IPS-15b (cell line): ENCODE data around the gene BLACAT1.

Experiments used
- H3K27me3 ChIP-seq: one replicate; pipeline ENCODE4 v1.6.1; 2013; ENCODE audit warnings: low read length; ENCODE audit not compliant: control insufficient read depth, insufficient read depth
- H3K36me3 ChIP-seq: one replicate; pipeline ENCODE4 v1.6.1; 2013; ENCODE audit warnings: low read length; ENCODE audit not compliant: control insufficient read depth, insufficient read depth
- H3K4me1 ChIP-seq: one replicate; pipeline ENCODE4 v1.6.1; 2013; ENCODE audit warnings: mild to moderate bottlenecking, low read length; ENCODE audit not compliant: control insufficient read depth, insufficient read depth
- H3K4me3 ChIP-seq: one replicate; pipeline ENCODE4 v1.5.1; 2013; ENCODE audit warnings: low read depth, low read length
- H3K9ac ChIP-seq: one replicate; pipeline ENCODE4 v1.6.1; 2013; ENCODE audit warnings: low read depth, mild to moderate bottlenecking, low read length
- H3K9me3 ChIP-seq: one replicate; pipeline ENCODE4 v1.6.1; 2013; ENCODE audit warnings: mild to moderate bottlenecking, low read length; ENCODE audit not compliant: control insufficient read depth, insufficient read depth

Gene BLACAT1

DNA sequence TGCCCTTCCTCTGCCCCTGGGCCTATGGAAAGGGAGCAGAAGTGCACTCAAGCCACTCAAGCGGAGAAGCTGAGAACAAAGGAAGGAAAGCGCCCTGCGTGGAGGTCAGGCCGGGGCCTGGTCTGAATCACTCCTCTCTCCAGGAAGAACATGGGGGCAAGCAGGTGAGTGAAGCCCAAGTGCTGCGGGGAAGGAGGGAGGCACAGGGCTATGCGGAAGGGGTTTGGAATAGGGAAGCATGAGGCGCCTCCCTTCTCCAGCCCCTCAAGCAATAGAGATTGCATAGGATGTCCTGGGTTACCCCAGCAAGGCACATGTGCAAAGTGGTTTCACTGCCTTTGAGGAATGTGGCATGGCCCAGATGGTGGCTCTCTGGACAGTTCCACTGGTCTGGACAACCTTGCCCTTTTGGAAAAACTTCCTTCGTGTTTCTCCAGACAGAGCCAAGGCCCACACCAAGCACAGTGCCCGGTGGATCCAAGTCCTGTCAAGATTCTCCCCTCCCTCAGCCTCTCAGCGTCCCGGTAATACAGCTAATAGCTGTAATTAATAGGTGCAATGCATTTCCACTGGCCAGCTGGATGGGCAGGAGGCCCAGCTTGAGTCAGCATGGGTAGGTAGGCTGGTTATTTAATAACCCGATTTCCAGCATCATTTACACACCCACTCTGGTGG is 13.7 kb downstream of the BLACAT1 start:
- Histone ChIP-seq H3K4me3 (no peak overlapping the region), H3K36me3 (no peaks in the 10 kb centered on the region), H3K9me3 (no peaks in the 10 kb centered on the region), H3K9ac (no peak overlapping the region), H3K4me1 (peaks cover 71% of the 10 kb centered on the region), H3K27me3 (peaks cover 15% of the 10 kb centered on the region)

DNA sequence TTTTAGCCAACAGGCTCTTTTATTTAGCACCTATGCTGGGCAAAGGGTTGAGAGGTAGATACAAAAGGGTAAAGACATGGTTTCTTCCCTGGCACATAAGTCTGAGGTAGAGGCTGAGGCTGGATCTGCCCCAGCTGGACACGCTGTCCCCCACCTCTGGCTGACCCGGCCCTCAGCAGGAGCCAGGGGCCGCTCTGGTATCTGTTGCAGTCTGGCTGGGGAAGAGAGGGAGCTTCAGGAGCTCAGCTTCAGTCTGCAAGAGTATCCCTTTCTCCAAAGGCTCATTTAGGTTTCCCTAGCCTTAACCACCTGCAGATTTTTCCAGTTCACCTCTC is 14.2 kb downstream of the BLACAT1 start:
- no peak overlapping the region for H3K4me3 ChIP-seq
- no peaks in the 10 kb centered on the region for H3K9me3 ChIP-seq
- H3K4me1 ChIP-seq, result peaks cover 66% of the 10 kb centered on the region
- no peak overlapping the region for H3K9ac ChIP-seq
- peaks cover 10% of the 10 kb centered on the region for H3K27me3 ChIP-seq
- H3K36me3 ChIP-seq, result no peaks in the 10 kb centered on the region

DNA sequence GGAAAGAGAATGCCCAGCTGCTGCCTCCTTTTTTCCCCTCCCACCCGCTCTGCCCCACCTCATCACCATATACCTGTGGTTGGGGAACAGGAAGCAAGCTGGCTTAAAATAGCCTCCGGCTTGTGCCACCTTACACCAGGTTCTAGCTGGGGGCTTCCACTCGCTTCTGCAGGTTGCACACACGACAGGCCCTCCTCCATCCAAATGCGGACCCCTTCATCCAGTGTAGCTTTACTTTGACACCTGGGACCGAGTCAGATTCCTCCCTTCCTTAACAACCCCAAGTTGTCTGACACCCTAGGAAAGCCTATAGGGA is 14.6 kb downstream of the BLACAT1 start:
- Histone ChIP-seq H3K4me1 (peaks cover 62% of the 10 kb centered on the region), H3K36me3 (no peaks in the 10 kb centered on the region), H3K4me3 (no peak overlapping the region), H3K27me3 (peaks cover 11% of the 10 kb centered on the region), H3K9me3 (no peaks in the 10 kb centered on the region), H3K9ac (no peak overlapping the region)

DNA sequence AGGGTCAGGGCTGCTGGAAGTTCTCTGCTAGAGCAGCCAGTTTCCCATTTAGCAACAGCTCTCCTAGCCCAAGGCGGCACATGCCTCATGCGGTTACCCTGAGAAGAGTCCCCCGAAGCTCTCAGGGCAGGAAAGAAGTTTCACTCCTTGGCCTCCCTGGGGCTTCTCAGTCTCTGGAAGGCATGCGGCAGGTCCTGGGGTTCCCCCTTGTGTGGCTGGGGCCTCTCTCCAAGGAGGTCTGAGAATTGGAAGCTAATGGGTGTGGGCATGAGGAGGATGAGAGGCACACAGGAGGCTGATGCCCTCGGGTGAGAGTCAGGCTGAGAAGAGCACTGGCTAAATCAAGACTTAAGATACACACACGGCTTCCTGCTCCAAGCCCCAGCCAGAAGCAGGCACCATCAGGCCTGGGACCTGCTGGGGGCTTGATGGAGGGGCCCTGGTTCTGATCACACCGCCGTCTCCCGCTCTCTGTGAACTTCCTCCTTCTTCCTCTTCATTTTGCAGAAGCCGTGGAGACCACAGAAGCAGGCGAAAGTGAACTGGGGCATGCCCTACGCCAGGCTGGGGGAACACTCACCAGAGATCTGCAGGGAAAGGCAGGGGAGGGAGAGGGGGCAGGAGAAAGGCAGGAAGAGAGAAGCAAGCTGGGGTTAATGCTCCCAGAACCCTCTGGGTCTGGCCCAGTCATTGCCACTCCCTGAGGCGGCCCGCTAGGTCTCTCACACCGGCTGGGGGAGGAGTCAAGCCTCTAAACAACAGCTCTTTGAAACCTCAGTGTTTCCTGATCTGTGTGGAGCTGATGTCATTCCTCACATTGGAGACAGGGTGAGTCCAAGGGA is 15.1 kb downstream of the BLACAT1 start:
- Histone ChIP-seq H3K4me1 (peaks cover 56% of the 10 kb centered on the region), H3K4me3 (no peak overlapping the region), H3K9ac (peak overlapping the region; percentile 14), H3K9me3 (no peaks in the 10 kb centered on the region), H3K36me3 (no peaks in the 10 kb centered on the region), H3K27me3 (peaks cover 16% of the 10 kb centered on the region)

DNA sequence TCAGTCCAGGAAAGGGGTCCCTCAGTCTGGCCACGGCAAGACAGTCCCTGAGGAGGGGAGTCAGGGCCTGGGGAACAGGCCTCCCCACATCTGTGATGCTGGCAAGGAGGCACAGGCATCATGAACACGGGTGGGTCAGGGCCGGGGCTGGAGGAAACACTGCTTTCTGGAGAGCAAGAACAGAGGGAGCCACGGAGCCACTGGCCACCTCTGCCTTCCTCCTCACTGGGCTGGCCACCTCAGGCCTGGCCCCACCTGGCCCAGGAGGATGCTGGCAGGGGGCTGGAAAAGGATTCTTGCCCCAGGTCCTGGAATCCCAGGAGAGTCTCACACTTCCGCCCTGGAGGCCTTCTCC is 15.7 kb downstream of the BLACAT1 start:
- Histone ChIP-seq H3K36me3 (no peaks in the 10 kb centered on the region), H3K4me3 (no peak overlapping the region), H3K9ac (no peak overlapping the region), H3K4me1 (peaks cover 50% of the 10 kb centered on the region), H3K9me3 (no peaks in the 10 kb centered on the region), H3K27me3 (peaks cover 19% of the 10 kb centered on the region)

DNA sequence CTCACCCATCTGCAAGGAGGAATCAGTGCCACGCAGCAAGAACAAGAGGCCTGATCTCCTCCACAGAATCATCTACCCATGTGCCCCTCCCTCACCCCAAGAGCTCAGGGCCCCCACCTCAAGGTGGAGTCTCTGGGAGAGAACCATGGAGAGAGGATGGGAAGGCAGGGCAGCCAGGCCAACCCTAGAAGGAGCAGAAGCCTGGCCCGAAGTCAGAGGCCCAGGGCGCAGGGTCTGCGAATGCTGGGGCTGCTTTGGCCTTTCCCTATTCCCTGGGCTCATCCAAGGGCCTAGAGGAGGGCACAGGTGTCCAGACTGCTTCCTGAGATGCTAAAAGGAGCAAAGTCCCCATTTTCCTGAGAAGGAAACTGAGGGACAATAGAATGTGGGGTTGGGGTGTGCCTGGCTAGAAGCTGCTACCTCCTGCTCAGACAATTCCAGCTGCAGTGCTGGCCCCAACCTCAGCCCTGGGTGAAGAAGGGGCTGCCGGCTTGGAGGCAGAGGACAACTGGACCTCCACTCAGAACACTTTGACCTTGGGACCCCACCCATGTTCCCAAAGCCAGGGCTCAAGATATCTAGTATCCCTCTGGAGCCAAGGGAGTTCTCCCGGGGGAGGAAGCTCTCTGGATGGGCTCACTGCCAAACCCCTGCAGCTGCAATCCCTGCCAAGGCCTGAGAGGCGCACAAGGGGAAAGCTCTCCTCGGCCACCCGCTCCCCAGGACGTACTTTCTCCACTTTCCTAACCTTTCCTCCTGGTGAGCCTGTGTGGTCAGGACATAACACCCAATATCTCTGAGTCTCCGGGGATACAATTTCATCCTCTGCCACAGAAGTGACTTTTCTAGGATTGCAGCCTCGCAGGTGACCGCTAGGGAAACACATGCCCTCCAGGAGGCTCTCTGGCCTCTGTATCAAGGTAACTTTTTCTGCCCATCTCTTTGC is 17.4 kb downstream of the BLACAT1 start:
- Histone ChIP-seq H3K9ac (no peak overlapping the region), H3K9me3 (no peaks in the 10 kb centered on the region), H3K4me1 (peaks cover 39% of the 10 kb centered on the region), H3K36me3 (no peaks in the 10 kb centered on the region), H3K4me3 (no peak overlapping the region), H3K27me3 (peaks cover 19% of the 10 kb centered on the region)

DNA sequence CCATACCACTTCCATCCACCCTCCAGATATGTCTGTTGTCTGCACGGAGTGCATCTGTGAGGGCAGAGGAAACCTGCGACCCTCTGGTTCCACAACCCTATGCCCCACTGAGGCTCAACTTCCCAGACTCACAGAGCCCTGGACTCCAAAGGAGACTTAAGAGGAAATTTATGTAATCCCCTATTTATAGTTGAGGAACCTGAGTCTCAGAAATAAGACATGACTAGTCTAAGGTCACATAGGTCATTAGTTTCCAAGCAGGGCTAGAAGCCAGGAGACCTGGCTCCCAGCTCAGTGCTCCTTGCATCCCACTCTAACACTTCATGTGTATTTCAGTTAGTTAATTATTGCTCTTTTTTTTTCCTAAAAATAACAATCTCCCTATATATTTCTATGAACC is 18.3 kb downstream of the BLACAT1 start:
- Histone ChIP-seq H3K9me3 (no peaks in the 10 kb centered on the region), H3K36me3 (no peaks in the 10 kb centered on the region), H3K4me3 (no peak overlapping the region), H3K27me3 (peaks cover 11% of the 10 kb centered on the region), H3K4me1 (peaks cover 29% of the 10 kb centered on the region), H3K9ac (no peak overlapping the region)

DNA sequence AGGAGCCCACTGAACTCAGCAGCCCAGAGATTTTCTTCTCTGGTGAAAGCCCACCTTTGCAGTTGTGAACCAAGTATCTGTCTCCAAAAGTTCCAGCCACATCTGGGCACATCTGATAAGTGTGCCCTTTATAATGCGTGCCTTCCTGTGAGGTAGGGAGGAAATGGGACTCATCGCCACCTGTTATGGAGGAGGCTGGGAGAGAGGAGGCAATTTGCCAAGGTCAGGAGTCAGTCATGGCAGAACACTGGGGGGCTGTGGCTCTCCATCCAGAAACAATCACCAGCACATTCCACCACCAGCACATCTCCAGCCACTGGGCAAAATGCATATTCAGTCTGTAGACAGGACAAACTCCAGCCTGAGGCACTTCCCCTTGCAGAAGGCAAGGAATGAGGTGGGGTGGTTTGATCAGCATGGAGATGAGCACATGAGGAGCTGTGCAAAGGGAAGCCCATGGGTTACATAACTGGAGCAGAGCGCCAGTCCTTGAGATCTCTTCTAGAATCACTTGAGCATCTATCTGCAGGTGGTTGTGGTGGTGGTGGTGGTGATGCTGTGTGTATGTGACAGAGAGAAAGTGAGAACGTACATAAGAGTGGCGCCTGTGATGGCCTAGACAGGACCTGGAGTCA is 19.0 kb downstream of the BLACAT1 start:
- Histone ChIP-seq H3K36me3 (no peaks in the 10 kb centered on the region), H3K9ac (no peak overlapping the region), H3K27me3 (peaks cover 11% of the 10 kb centered on the region), H3K4me1 (peaks cover 23% of the 10 kb centered on the region), H3K9me3 (no peaks in the 10 kb centered on the region), H3K4me3 (no peak overlapping the region)

DNA sequence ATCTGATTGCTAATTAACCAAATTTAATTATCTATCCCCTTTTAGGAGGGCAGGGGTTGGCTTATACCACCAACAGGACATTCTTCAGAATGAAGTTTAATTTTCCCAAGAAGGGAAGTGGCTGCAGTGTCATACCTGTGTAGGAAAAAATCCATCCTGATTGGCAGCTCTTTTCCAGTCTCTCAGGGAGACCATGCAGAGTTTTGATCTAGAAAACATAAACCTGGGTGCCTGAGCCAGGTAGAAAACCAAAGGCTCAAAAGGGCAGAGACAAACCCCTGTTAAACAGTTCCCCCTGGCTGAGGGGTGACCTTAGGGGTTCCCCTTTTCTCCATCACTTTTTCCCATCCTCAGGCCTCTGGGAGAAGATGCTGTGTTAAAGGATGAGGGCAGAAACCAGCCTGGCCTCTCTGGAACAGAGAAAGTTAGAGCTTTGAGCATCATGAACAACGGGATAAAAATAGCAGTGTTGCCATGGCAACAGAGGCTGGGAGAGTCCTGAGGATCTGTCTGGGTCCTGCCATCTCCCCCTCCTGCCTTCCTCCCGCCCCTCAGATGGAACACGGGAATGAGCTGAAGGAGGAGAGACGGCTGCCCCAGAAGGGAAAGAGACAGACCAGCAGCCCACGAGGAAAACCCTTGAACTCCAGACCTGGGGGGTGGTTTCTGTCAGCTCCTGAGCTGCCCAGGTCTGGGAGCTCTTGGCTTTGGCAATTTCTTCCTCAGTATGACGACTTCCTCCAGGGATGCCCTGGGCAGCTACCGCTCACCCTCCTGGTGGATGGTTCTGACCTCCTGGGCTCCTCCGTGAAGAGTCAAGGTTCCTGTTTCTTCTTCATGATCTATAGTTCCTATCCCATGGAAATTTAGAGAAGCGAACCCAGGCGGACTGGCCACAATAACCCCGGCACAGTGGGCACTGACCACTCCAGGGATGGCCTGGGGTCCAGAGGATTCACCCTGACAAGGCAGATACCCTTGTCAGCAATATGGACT is 20.0 kb downstream of the BLACAT1 start:
- Histone ChIP-seq H3K9me3 (no peaks in the 10 kb centered on the region), H3K4me3 (no peak overlapping the region), H3K36me3 (no peaks in the 10 kb centered on the region), H3K27me3 (peaks cover 14% of the 10 kb centered on the region), H3K4me1 (peaks cover 16% of the 10 kb centered on the region), H3K9ac (no peak overlapping the region)

DNA sequence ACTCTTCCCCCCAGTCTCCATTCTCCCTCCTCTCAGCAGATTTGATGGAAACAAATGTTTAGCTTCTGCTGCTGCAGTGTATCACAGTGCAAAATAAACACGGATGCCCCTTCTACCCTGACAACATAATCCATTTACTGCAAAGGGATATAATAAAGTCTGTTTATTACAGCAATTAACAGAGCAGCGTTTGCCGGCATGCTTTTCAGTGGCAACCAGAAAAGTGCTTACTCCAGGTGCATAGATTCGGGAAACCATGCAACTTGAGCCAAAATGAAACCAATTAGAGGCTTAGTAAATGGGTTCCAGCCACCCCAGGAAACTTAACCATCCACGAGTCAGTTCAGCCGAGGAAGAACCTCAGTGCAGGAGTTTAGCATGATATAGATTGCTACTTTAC is 21.1 kb downstream of the BLACAT1 start:
- Histone ChIP-seq H3K4me3 (no peak overlapping the region), H3K27me3 (peaks cover 21% of the 10 kb centered on the region)

More for the DNA sequence above, 21.1 kb downstream of the BLACAT1 start:
- no peaks in the 10 kb centered on the region for H3K36me3 ChIP-seq
- no peaks in the 10 kb centered on the region for H3K9me3 ChIP-seq
- H3K4me1 ChIP-seq, result peaks cover 11% of the 10 kb centered on the region
- H3K9ac ChIP-seq, result no peak overlapping the region
